HepG2 (cell line): Measurements from ENCODE around the gene PYGL. TPM values are rescaled to one million over a fixed set of nuclear protein-coding genes. Genes with fewer than 3 reads are reported as not detected.

Source experiments
- HMG20B ChIP-seq: conservative IDR thresholded peaks from 2 replicates; pipeline ENCODE4 v1.6.1; 2016; ENCODE audit warnings: missing genetic modification reagents, missing compliant biosample characterization
- KMT2B ChIP-seq: IDR thresholded peaks from 2 replicates; pipeline ENCODE4 v1.6.1; 2016; ENCODE audit warnings: missing genetic modification reagents, missing compliant biosample characterization
- MED13 ChIP-seq: sonication (generic); formaldehyde crosslinking; IDR thresholded peaks from 2 replicates; pipeline ENCODE4 v1.5.0; 2020; ENCODE audit warnings: missing genetic modification reagents
- MTF1 ChIP-seq: sonication (generic); formaldehyde crosslinking; IDR thresholded peaks from 2 replicates; pipeline ENCODE4 v1.5.0; 2020; ENCODE audit warnings: missing genetic modification reagents
- PHF20 ChIP-seq: sonication (generic); formaldehyde crosslinking; IDR thresholded peaks from 2 replicates; pipeline ENCODE4 v1.5.0; 2020; ENCODE audit warnings: mild to moderate bottlenecking, missing genetic modification reagents
- RFX3 ChIP-seq: IDR thresholded peaks from 2 replicates; pipeline ENCODE4 v1.6.1; 2016; ENCODE audit warnings: missing biosample characterization, missing genetic modification reagents
- SOX6 ChIP-seq, 2 experiments: fragments of 450-650 bp in 1 of 2; sonication (generic) in 1 of 2; formaldehyde crosslinking in 1 of 2; IDR thresholded peaks; 2 replicates each; pipeline versions ENCODE4 v1.4.0 to v1.6.1; 2017 to 2020; ENCODE audit warnings: antibody characterized with exemption in 1 of 2, mild to moderate bottlenecking in 1 of 2, missing genetic modification reagents in 1 of 2
- ZC3H13 ChIP-seq: sonication (generic); formaldehyde crosslinking; IDR thresholded peaks from 2 replicates; pipeline ENCODE4 v1.8.1; 2023; ENCODE audit warnings: mild to moderate bottlenecking, missing genetic modification reagents, moderate library complexity
- ZNF432 ChIP-seq: sonication (generic); formaldehyde crosslinking; IDR thresholded peaks from 2 replicates; pipeline ENCODE4 v1.5.0; 2020; ENCODE audit warnings: missing genetic modification reagents, mild to moderate bottlenecking, borderline replicate concordance
- ZNF468 ChIP-seq: sonication (generic); formaldehyde crosslinking; IDR thresholded peaks from 2 replicates; pipeline ENCODE4 v1.8.0; 2022; ENCODE audit warnings: mild to moderate bottlenecking, moderate library complexity, missing genetic modification reagents
- ZZZ3 ChIP-seq: sonication (generic); formaldehyde crosslinking; IDR thresholded peaks from 2 replicates; pipeline ENCODE4 v1.4.0; 2020; ENCODE audit warnings: missing genetic modification reagents, mild to moderate bottlenecking, borderline replicate concordance
- polyA plus RNA-seq, 8 experiments: library from polyadenylated mRNA; depleted of rRNA in 3 of 8; stranded (reverse) in 7 of 8; unstranded in 1 of 8; fragments of >200 nt; fragmentation: Illumina TruSeq in 4 of 8; extraction: Trizol in 4 of 8; gene quantifications; 2 replicates each; pipeline versions ENCODE4 v1.2.1 to v1.2.3, GENCODE V29; 2011 to 2016; ENCODE audit warnings: low read depth in 4 of 8, missing spikeins in 1 of 8, mixed read lengths in 1 of 8; ENCODE audit not compliant: insufficient read depth in 1 of 8
- total RNA-seq, 5 experiments: library from RNA; depleted of rRNA; stranded (reverse); fragments of >200 nt; fragmentation: Illumina TruSeq; extraction: Trizol; gene quantifications; 2 replicates each; pipeline ENCODE4 v1.2.3, GENCODE V29; 2016; ENCODE audit warnings: low read depth in 1 of 5
- TF ChIP-seq, protein P1 (sequence below): sonication (generic); formaldehyde crosslinking; IDR thresholded peaks from 2 replicates; pipeline ENCODE4 v1.5.0; 2020; ENCODE audit warnings: mild to moderate bottlenecking, missing genetic modification reagents, borderline replicate concordance
- TF ChIP-seq, protein P2 (sequence below): sonication (generic); formaldehyde crosslinking; IDR thresholded peaks from 2 replicates; pipeline ENCODE4 v1.5.0; 2020; ENCODE audit warnings: missing genetic modification reagents, mild to moderate bottlenecking, borderline replicate concordance
- TF ChIP-seq, protein P3 (sequence below): sonication (generic); formaldehyde crosslinking; IDR thresholded peaks from 2 replicates; pipeline ENCODE4 v1.4.0; 2020; ENCODE audit warnings: low read depth, mild to moderate bottlenecking, missing genetic modification reagents
- TF ChIP-seq, protein P4 (sequence below): sonication (generic); formaldehyde crosslinking; IDR thresholded peaks from 2 replicates; pipeline ENCODE4 v1.8.0; 2022; ENCODE audit warnings: mild to moderate bottlenecking, missing genetic modification reagents, moderate library complexity
- TF ChIP-seq, protein P5 (sequence below): sonication (generic); formaldehyde crosslinking; IDR thresholded peaks from 2 replicates; pipeline ENCODE4 v1.4.0; 2020; ENCODE audit warnings: missing genetic modification reagents; ENCODE audit errors: not compliant biosample characterization
- TF ChIP-seq, protein P6 (sequence below): IDR thresholded peaks from 2 replicates; pipeline ENCODE4 v1.6.1; 2016

The PYGL gene
- total and polyA plus RNA-seq, 2 of the 13 experiments (the other 11 are each of a cell fraction or from before 2014, with no cell fraction given) = 98.4 to 110 TPM

DNA sequence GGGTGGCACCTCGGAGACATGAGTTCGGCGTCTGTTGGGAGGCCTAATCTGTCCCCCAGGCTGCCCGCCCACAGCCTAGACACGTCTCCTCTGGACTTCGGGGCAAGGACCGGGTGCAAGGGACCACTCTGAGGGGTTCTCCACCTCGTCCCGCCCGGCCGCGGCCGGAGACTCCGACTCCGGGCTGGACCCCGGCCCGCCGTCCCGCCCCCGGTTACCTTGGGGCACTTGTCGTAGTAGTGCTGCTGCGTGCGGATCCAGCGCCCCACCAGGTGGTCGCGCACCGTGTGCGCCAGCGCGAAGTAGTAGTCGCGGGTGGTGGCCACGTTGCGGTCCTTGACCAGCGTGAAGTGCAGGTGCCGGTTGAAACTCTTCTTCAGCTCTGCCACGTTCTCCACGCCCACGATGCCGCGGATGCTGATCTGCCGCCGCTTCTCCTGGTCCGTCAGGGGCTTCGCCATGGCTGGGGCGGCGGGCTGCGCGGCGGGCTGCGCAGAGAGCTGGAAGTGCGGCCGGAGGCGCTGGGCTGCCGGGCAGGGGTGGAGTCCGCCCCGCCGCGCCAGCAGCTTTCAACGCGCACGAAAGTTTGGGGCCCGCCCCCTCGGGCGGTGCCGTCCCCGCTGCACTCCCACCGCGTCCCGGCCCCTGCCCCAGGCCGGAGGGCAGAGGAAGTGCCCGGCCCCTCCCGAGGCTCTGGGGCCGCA, at the start of gene PYGL (continued):
- TF ChIP-seq, protein P1, sequence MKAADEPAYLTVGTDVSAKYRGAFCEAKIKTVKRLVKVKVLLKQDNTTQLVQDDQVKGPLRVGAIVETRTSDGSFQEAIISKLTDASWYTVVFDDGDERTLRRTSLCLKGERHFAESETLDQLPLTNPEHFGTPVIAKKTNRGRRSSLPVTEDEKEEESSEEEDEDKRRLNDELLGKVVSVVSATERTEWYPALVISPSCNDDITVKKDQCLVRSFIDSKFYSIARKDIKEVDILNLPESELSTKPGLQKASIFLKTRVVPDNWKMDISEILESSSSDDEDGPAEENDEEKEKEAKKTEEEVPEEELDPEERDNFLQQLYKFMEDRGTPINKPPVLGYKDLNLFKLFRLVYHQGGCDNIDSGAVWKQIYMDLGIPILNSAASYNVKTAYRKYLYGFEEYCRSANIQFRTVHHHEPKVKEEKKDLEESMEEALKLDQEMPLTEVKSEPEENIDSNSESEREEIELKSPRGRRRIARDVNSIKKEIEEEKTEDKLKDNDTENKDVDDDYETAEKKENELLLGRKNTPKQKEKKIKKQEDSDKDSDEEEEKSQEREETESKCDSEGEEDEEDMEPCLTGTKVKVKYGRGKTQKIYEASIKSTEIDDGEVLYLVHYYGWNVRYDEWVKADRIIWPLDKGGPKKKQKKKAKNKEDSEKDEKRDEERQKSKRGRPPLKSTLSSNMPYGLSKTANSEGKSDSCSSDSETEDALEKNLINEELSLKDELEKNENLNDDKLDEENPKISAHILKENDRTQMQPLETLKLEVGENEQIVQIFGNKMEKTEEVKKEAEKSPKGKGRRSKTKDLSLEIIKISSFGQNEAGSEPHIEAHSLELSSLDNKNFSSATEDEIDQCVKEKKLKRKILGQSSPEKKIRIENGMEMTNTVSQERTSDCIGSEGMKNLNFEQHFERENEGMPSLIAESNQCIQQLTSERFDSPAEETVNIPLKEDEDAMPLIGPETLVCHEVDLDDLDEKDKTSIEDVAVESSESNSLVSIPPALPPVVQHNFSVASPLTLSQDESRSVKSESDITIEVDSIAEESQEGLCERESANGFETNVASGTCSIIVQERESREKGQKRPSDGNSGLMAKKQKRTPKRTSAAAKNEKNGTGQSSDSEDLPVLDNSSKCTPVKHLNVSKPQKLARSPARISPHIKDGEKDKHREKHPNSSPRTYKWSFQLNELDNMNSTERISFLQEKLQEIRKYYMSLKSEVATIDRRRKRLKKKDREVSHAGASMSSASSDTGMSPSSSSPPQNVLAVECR (CRISPR knock-in tag) = peak; percentile 78; the same call in 1 of the 2 replicates
- TF ChIP-seq, protein P2, sequence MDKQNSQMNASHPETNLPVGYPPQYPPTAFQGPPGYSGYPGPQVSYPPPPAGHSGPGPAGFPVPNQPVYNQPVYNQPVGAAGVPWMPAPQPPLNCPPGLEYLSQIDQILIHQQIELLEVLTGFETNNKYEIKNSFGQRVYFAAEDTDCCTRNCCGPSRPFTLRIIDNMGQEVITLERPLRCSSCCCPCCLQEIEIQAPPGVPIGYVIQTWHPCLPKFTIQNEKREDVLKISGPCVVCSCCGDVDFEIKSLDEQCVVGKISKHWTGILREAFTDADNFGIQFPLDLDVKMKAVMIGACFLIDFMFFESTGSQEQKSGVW (CRISPR knock-in tag) = no peak; the same call in 1 of the 2 replicates
- TF ChIP-seq ZZZ3 (CRISPR knock-in tag) (0 out of 2 replicates have a peak, but pooled peaks have one; percentile 48), SOX6 (IDR thresholded peaks at IDR 0.05) (no peak), SOX6 (CRISPR knock-in tag; IDR thresholded peaks at IDR 0.05) (no peak; the same call in 1 of the 2 replicates), RFX3 (CRISPR knock-in tag) (no peak), MTF1 (no peak; the same call in 1 of the 2 replicates), ZNF468 (peak; percentile 59; the same call in 1 of the 2 replicates), MED13 (0 out of 2 replicates have a peak, but pooled peaks have one; percentile 40), HMG20B (CRISPR knock-in tag) (peak; percentile 47; the same call in 1 of the 2 replicates), ZNF432 (CRISPR knock-in tag) (no peak), PHF20 (no peak; the same call in 1 of the 2 replicates), ZC3H13 (CRISPR knock-in tag) (peak; percentile 69; the same call in 1 of the 2 replicates), KMT2B (CRISPR knock-in tag) (no peak)
- TF ChIP-seq, protein P3, sequence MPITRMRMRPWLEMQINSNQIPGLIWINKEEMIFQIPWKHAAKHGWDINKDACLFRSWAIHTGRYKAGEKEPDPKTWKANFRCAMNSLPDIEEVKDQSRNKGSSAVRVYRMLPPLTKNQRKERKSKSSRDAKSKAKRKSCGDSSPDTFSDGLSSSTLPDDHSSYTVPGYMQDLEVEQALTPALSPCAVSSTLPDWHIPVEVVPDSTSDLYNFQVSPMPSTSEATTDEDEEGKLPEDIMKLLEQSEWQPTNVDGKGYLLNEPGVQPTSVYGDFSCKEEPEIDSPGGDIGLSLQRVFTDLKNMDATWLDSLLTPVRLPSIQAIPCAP (CRISPR knock-in tag) = no peak
- TF ChIP-seq, protein P4, sequence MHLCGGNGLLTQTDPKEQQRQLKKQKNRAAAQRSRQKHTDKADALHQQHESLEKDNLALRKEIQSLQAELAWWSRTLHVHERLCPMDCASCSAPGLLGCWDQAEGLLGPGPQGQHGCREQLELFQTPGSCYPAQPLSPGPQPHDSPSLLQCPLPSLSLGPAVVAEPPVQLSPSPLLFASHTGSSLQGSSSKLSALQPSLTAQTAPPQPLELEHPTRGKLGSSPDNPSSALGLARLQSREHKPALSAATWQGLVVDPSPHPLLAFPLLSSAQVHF = no peak
- TF ChIP-seq, protein P5, sequence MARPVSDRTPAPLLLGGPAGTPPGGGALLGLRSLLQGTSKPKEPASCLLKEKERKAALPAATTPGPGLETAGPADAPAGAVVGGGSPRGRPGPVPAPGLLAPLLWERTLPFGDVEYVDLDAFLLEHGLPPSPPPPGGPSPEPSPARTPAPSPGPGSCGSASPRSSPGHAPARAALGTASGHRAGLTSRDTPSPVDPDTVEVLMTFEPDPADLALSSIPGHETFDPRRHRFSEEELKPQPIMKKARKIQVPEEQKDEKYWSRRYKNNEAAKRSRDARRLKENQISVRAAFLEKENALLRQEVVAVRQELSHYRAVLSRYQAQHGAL = no peak
- TF ChIP-seq, protein P6, sequence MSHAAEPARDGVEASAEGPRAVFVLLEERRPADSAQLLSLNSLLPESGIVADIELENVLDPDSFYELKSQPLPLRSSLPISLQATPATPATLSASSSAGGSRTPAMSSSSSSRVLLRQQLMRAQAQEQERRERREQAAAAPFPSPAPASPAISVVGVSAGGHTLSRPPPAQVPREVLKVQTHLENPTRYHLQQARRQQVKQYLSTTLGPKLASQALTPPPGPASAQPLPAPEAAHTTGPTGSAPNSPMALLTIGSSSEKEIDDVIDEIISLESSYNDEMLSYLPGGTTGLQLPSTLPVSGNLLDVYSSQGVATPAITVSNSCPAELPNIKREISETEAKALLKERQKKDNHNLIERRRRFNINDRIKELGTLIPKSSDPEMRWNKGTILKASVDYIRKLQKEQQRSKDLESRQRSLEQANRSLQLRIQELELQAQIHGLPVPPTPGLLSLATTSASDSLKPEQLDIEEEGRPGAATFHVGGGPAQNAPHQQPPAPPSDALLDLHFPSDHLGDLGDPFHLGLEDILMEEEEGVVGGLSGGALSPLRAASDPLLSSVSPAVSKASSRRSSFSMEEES (CRISPR knock-in tag) = no peak
